Endothelial cell of umbilical vein (primary cell): ENCODE measurements around the gene CACNA2D1.

Experiments
- CTCF ChIP-seq, 2 donors: IDR thresholded peaks; 1 replicate in 1 of 2; 2 replicates in 1 of 2; pipeline ENCODE4 v1.5.1; 2011; ENCODE audit warnings: low read length in 2 of 2, mild to moderate bottlenecking in 2 of 2, moderate library complexity in 2 of 2, control low read depth in 1 of 2, inconsistent platforms in 1 of 2, low read depth in 1 of 2; ENCODE audit not compliant: insufficient read depth in 1 of 2; ENCODE audit errors: extremely low read depth in 1 of 2
- EZH2 ChIP-seq: IDR thresholded peaks from 2 replicates; pipeline ENCODE4 v1.6.1; 2012; ENCODE audit warnings: borderline replicate concordance, low read depth, mild to moderate bottlenecking, moderate library complexity, low read length, inconsistent platforms; ENCODE audit not compliant: severe bottlenecking
- FOS ChIP-seq: IDR thresholded peaks from 2 replicates; pipeline ENCODE4 v1.6.1; 2011; ENCODE audit warnings: mild to moderate bottlenecking, low read length, moderate library complexity, borderline replicate concordance; ENCODE audit not compliant: insufficient read depth
- GATA2 ChIP-seq: IDR thresholded peaks from 2 replicates; pipeline ENCODE4 v1.7.0; 2011; ENCODE audit warnings: low read depth, mild to moderate bottlenecking, moderate library complexity, mixed read lengths, low read length; ENCODE audit not compliant: insufficient read length, insufficient read depth
- JUN ChIP-seq: IDR thresholded peaks from 2 replicates; pipeline ENCODE4 v1.6.1; 2011; ENCODE audit warnings: borderline replicate concordance, low read depth; ENCODE audit not compliant: insufficient read length, insufficient read depth
- MYC ChIP-seq: IDR thresholded peaks from one replicate; pipeline ENCODE4 v1.6.1; 2011; ENCODE audit warnings: mild to moderate bottlenecking, low read depth, low read length
- POLR2A ChIP-seq: IDR thresholded peaks from 2 replicates; pipeline ENCODE4 v1.6.1; 2012; ENCODE audit warnings: low read depth, mild to moderate bottlenecking, control low read depth, low read length
- POLR2AphosphoS5 ChIP-seq: IDR thresholded peaks from 2 replicates; pipeline ENCODE4 v1.6.1; 2012; ENCODE audit warnings: low read depth, mild to moderate bottlenecking, control low read depth, low read length, moderate library complexity; ENCODE audit not compliant: insufficient read depth
- TF ChIP-seq, protein P1 (sequence below): IDR thresholded peaks from 2 replicates; pipeline ENCODE4 v1.6.1; 2011; ENCODE audit not compliant: insufficient read depth, insufficient read length

- TF ChIP-seq CTCF (IDR thresholded peaks at IDR 0.05; ENCODE audit: extremely low read depth in 1 of 2, insufficient read depth in 1 of 2, low read depth in 1 of 2, low read length in 2 of 2) (no peak), EZH2 (no peak), POLR2A (no peak), MYC (no peak), POLR2AphosphoS5 (no peak), FOS (no peak), GATA2 (no peak), JUN (no peak)
- TF ChIP-seq, protein P1, sequence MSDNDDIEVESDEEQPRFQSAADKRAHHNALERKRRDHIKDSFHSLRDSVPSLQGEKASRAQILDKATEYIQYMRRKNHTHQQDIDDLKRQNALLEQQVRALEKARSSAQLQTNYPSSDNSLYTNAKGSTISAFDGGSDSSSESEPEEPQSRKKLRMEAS = no peak
These were observed 421.9 kb downstream of the CACNA2D1 start for GRCh38 chr7:82021713-82022112.
